Activated T-cell treated with anti-CD3 and anti-CD28 coated beads, Interleukin-2, amount 50 U/mL, for 4 hours (primary cell): ENCODE results near the gene ACAA1. TPM values are rescaled to one million over a fixed set of nuclear protein-coding genes. Genes with fewer than 3 reads are reported as not detected.
A peak's percentile ranks its signal among the peaks of the same experiment; 100 is the strongest.

ENCODE experiments used
- ATAC-seq, 2 donors: fragments of 200-7000 bp; cut with Tn5 transposase; one replicate each; pipeline ENCODE4 v1.10.0; 2021
- DNase-seq: peaks from one replicate; pipeline ENCODE4 v3.0.0-alpha.2; 2020
- H3K27me3 Mint-ChIP-seq: one replicate; pipeline ENCODE4 v1.8.0; 2021; ENCODE audit warnings: low read depth, mixed read lengths
- H3K36me3 Mint-ChIP-seq: one replicate; pipeline ENCODE4 v1.8.0; 2022; ENCODE audit warnings: mixed read lengths; ENCODE audit not compliant: insufficient read depth
- H3K4me1 Mint-ChIP-seq: one replicate; pipeline ENCODE4 v1.8.0; 2021; ENCODE audit warnings: low read depth, mixed read lengths
- H3K4me3 Mint-ChIP-seq: one replicate; pipeline ENCODE4 v1.8.0; 2021; ENCODE audit warnings: mild to moderate bottlenecking, moderate library complexity, mixed read lengths
- H3K9me3 Mint-ChIP-seq: one replicate; pipeline ENCODE4 v1.8.0; 2021; ENCODE audit warnings: mixed read lengths
- total RNA-seq, 3 donors: library from RNA; stranded (reverse); gene quantifications; one replicate each; pipeline ENCODE4 v1.2.1, GENCODE V29; 2021

Gene ACAA1
- total RNA-seq, 3 donors from 2014 or later = 49.6 to 62.0 (median 60.0) TPM

- DNase-seq (no peak), ATAC-seq (no peak)
- peaks cover 31% of the 10 kb centered on the region for H3K36me3 Mint-ChIP-seq
- no peak overlapping the region for H3K4me3 Mint-ChIP-seq
- peaks cover 4% of the 10 kb centered on the region for H3K4me1 Mint-ChIP-seq
- H3K27me3 Mint-ChIP-seq = no peaks in the 10 kb centered on the region
- H3K9me3 Mint-ChIP-seq = no peaks in the 10 kb centered on the region
Observed at GRCh38 chr3:38121832-38122461, 15.0 kb downstream of the ACAA1 start.

DNA sequence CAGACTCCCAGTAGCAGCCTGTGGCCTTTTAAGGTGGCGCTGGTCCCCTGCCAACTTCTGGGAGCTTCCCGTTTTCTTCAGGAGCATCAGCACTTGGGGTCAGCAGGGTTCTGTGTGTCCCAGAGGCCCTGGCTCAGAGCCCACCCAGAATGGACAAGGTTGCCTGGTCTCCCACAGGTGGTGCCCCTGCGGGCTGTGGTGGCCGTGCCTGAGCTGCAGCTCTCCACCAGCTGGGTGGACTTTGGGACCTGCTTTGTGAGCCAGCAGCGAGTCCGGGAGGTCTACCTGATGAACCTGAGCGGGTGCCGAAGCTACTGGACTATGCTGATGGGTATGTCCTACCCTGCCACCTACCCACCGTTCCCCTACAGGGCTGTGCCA lies 15.5 kb downstream of the ACAA1 start:
- Mint-ChIP-seq H3K27me3 (no peaks in the 10 kb centered on the region), H3K4me1 (peaks cover 4% of the 10 kb centered on the region), H3K36me3 (peaks cover 31% of the 10 kb centered on the region), H3K9me3 (no peaks in the 10 kb centered on the region), H3K4me3 (no peak overlapping the region)
- no peak for DNase-seq
- no peak for ATAC-seq

- H3K4me3 Mint-ChIP-seq = no peak overlapping the region
- ATAC-seq = no peak
- peaks cover 31% of the 10 kb centered on the region for H3K36me3 Mint-ChIP-seq
- DNase-seq = no peak
- H3K4me1 Mint-ChIP-seq = peaks cover 4% of the 10 kb centered on the region
- no peaks in the 10 kb centered on the region for H3K9me3 Mint-ChIP-seq
- no peaks in the 10 kb centered on the region for H3K27me3 Mint-ChIP-seq
Observed at GRCh38 chr3:38120693-38121450, 16.1 kb downstream of the ACAA1 start.

GRCh38 chr3:38119821-38120692 lies 16.9 kb downstream of the ACAA1 start:
- no peaks in the 10 kb centered on the region for H3K9me3 Mint-ChIP-seq
- no peak overlapping the region for H3K4me3 Mint-ChIP-seq
- peaks cover 4% of the 10 kb centered on the region for H3K4me1 Mint-ChIP-seq
- no peak for ATAC-seq
- no peaks in the 10 kb centered on the region for H3K27me3 Mint-ChIP-seq
- DNase-seq = no peak
- peaks cover 24% of the 10 kb centered on the region for H3K36me3 Mint-ChIP-seq

GRCh38 chr3:38119248-38119544 lies 17.7 kb downstream of the ACAA1 start:
- Mint-ChIP-seq H3K9me3 (no peaks in the 10 kb centered on the region), H3K27me3 (no peaks in the 10 kb centered on the region), H3K4me1 (peaks cover 4% of the 10 kb centered on the region), H3K36me3 (peaks cover 18% of the 10 kb centered on the region), H3K4me3 (no peak overlapping the region)
- ATAC-seq = no peak
- no peak for DNase-seq

GRCh38 chr3:38118421-38119247 lies 18.3 kb downstream of the ACAA1 start:
- DNase-seq (no peak), ATAC-seq (no peak)
- peaks cover 18% of the 10 kb centered on the region for H3K36me3 Mint-ChIP-seq
- H3K27me3 Mint-ChIP-seq = no peaks in the 10 kb centered on the region
- peaks cover 4% of the 10 kb centered on the region for H3K4me1 Mint-ChIP-seq
- no peaks in the 10 kb centered on the region for H3K9me3 Mint-ChIP-seq
- H3K4me3 Mint-ChIP-seq = no peak overlapping the region

DNA sequence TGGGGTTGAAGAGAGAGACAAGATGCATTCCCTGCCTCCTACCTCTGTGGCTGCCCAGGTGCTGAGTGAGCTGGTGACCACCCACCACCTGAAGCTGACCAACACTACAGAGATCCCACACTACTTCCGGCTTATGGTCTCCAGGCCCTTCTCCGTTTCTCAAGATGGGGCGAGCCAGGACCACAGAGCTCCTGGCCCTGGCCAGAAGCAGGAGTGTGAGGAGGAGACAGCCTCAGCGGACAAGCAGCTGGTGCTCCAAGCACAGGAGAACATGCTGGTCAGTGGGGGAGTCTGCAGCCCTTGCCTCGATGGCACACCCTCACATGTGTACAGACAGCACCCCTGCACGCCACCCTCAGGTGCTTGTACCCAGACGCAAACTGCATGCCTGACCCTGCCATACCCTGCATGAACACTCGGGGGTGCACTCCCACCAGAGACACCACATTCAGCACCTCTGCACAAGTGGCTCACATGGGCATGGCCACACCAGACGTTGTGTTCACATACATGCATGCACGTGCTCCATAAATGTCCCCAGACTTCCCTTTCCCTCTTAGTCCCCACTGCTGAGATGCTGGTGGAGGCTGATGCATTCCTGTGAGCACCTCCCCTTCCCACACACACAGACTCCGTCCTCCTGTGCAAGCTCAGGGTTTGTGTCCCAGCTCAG lies 19.0 kb downstream of the ACAA1 start:
- Mint-ChIP-seq H3K4me3 (no peak overlapping the region), H3K9me3 (no peaks in the 10 kb centered on the region), H3K4me1 (peaks cover 4% of the 10 kb centered on the region), H3K36me3 (peaks cover 14% of the 10 kb centered on the region), H3K27me3 (no peaks in the 10 kb centered on the region)
- ATAC-seq (peak; percentile 79 to 85), DNase-seq (peak; percentile 56)

GRCh38 chr3:38117163-38117716 lies 19.7 kb downstream of the ACAA1 start:
- no peak for ATAC-seq
- no peak for DNase-seq
- H3K36me3 Mint-ChIP-seq = peaks cover 9% of the 10 kb centered on the region
- H3K4me1 Mint-ChIP-seq = peaks cover 4% of the 10 kb centered on the region
- no peaks in the 10 kb centered on the region for H3K27me3 Mint-ChIP-seq
- H3K4me3 Mint-ChIP-seq = no peak overlapping the region
- H3K9me3 Mint-ChIP-seq = no peaks in the 10 kb centered on the region

- DNase-seq (no peak), ATAC-seq (no peak)
- peaks cover 5% of the 10 kb centered on the region for H3K36me3 Mint-ChIP-seq
- H3K27me3 Mint-ChIP-seq = no peaks in the 10 kb centered on the region
- H3K4me3 Mint-ChIP-seq = no peak overlapping the region
- no peaks in the 10 kb centered on the region for H3K9me3 Mint-ChIP-seq
- H3K4me1 Mint-ChIP-seq = peaks cover 4% of the 10 kb centered on the region
Observed at GRCh38 chr3:38116471-38117162, 20.3 kb downstream of the ACAA1 start.

- H3K9me3 Mint-ChIP-seq = no peaks in the 10 kb centered on the region
- H3K4me1 Mint-ChIP-seq = peaks cover 4% of the 10 kb centered on the region
- H3K36me3 Mint-ChIP-seq = peaks cover 5% of the 10 kb centered on the region
- no peak overlapping the region for H3K4me3 Mint-ChIP-seq
- no peak for ATAC-seq
- DNase-seq = no peak
- H3K27me3 Mint-ChIP-seq = no peaks in the 10 kb centered on the region
Observed at GRCh38 chr3:38115645-38116427, 21.1 kb downstream of the ACAA1 start.

GRCh38 chr3:38114875-38115644 lies 21.9 kb downstream of the ACAA1 start:
- no peak for DNase-seq
- Mint-ChIP-seq H3K4me1 (peaks cover 4% of the 10 kb centered on the region), H3K9me3 (no peaks in the 10 kb centered on the region), H3K36me3 (peaks cover 4% of the 10 kb centered on the region), H3K27me3 (no peaks in the 10 kb centered on the region), H3K4me3 (no peak overlapping the region)
- no peak for ATAC-seq
